OCI-LY7 (cell line): ENCODE data around the gene WNT16.

ENCODE experiments used
- CTCF ChIP-seq: fragments of 200-600 bp; sonication (generic); conservative IDR thresholded peaks from 2 replicates; pipeline ENCODE4 v1.5.1; 2014; ENCODE audit warnings: mild to moderate bottlenecking, antibody characterized with exemption, low read length, moderate library complexity, mixed read lengths
- EZH2phosphoT487 ChIP-seq: fragments of 200-600 bp; sonication (generic); IDR thresholded peaks from 2 replicates; pipeline ENCODE4 v1.6.1; 2018; ENCODE audit warnings: low read depth, borderline replicate concordance, mild to moderate bottlenecking, mixed run types, antibody characterized with exemption, low read length, moderate library complexity, mixed read lengths

- no peak for TF ChIP-seq CTCF
- no peak for TF ChIP-seq EZH2phosphoT487
These were observed 41.8 kb upstream of the WNT16 start for GRCh38 chr7:121286742-121287734.
